Adrenal gland (tissue), 5 donors: ENCODE data around the gene CAPN6.

ENCODE experiments used
- POLR2A ChIP-seq, 2 donors: fragments of 450-650 bp; IDR thresholded peaks; one replicate each; pipeline ENCODE4 v1.6.1; 2017; ENCODE audit warnings: antibody characterized with exemption in 2 of 2, mild to moderate bottlenecking in 2 of 2, moderate library complexity in 1 of 2
- TF ChIP-seq, protein P1 (sequence below), 6 experiments: fragments of 450-650 bp in 4 of 6; fragments of 200-600 bp in 2 of 6; sonication (generic) in 1 of 6; IDR thresholded peaks; 1 replicate in 5 of 6; 2 replicates in 1 of 6; pipeline versions ENCODE4 v1.5.1 to v1.8.0; 2016 to 2021; ENCODE audit warnings: antibody characterized with exemption in 6 of 6, mild to moderate bottlenecking in 2 of 6, moderate library complexity in 1 of 6
- donor health status: DM: no; HTN: no; CAD: no.

DNA sequence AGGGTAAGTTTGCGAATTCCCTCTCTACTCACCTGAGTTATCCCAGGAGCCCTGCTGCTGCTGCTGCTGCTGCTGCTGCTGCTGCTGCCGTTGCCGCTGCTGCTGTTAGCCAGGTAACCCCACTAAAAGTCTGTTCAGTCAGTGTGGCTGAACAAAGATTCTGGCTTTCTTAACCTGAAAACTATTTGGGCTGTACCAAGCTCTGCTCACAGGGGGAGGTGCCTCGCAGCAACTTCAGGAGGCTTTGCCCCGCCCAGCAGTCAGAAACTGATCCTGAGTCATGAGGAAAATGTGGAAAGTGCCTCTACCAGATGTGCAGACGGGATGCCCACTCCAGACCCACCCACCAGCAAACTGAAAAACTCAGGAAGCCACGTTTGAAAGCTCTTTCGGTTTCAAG lies at the start of gene CAPN6:
- TF ChIP-seq POLR2A (IDR thresholded peaks at IDR 0.05): no peak
- TF ChIP-seq, protein P1, sequence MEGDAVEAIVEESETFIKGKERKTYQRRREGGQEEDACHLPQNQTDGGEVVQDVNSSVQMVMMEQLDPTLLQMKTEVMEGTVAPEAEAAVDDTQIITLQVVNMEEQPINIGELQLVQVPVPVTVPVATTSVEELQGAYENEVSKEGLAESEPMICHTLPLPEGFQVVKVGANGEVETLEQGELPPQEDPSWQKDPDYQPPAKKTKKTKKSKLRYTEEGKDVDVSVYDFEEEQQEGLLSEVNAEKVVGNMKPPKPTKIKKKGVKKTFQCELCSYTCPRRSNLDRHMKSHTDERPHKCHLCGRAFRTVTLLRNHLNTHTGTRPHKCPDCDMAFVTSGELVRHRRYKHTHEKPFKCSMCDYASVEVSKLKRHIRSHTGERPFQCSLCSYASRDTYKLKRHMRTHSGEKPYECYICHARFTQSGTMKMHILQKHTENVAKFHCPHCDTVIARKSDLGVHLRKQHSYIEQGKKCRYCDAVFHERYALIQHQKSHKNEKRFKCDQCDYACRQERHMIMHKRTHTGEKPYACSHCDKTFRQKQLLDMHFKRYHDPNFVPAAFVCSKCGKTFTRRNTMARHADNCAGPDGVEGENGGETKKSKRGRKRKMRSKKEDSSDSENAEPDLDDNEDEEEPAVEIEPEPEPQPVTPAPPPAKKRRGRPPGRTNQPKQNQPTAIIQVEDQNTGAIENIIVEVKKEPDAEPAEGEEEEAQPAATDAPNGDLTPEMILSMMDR (IDR thresholded peaks at IDR 0.05): no peak
